Measurements from ENCODE around the gene RANBP17. TPM values are rescaled to one million over a fixed set of nuclear protein-coding genes. Genes with fewer than 3 reads are reported as not detected.
A peak's percentile ranks its signal among the peaks of the same experiment; 100 is the strongest.

Gene RANBP17
- total RNA-seq, 1 experiment from 2014 or later: 10.1 TPM

GRCh38 chr5:171316258-171317121 lies 454.7 kb downstream of the RANBP17 start:
- Histone ChIP-seq H3K4me3 (no peak overlapping the region), H3K27me3 (peaks cover 13% of the 10 kb centered on the region; the same call in 1 of the 2 replicates)

DNA sequence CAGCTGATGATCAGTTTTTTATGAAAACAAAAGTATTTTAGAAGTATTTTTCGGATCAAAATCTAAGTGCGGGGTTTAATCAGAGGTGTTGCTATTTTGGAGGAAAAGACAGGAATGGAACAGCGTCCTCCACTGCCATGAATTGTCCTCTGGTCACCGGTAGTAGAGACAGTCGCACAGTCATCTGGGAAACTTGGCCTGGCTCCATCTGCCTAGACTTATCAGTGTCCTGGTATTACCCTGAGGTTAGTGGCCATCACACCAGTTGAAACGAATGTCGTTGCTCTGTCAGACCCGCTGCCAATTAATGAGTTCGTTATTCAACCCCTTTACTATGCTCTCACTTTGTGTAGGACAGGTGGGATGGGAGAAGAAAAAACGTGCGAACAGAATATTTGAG lies 455.4 kb downstream of the RANBP17 start:
- H3K36me3 ChIP-seq: no peaks in the 10 kb centered on the region
- H3K4me3 ChIP-seq: no peak overlapping the region
- DNase-seq: no peak
- no peaks in the 10 kb centered on the region for H3K9me3 ChIP-seq
- H3K27me3 ChIP-seq: peaks cover 13% of the 10 kb centered on the region; the same call in 1 of the 2 replicates

More at GRCh38 chr5:171316258-171317121, 454.7 kb downstream of the RANBP17 start:
- no peaks in the 10 kb centered on the region for H3K9me3 ChIP-seq
- H3K36me3 ChIP-seq: no peaks in the 10 kb centered on the region
- no peak for DNase-seq

- H3K9me3 ChIP-seq: no peaks in the 10 kb centered on the region
- H3K36me3 ChIP-seq: no peaks in the 10 kb centered on the region
- DNase-seq: no peak
- H3K27me3 ChIP-seq: peaks cover 20% of the 10 kb centered on the region
- H3K4me3 ChIP-seq: no peak overlapping the region
These were observed 456.2 kb downstream of the RANBP17 start for GRCh38 chr5:171318026-171318425.

DNA sequence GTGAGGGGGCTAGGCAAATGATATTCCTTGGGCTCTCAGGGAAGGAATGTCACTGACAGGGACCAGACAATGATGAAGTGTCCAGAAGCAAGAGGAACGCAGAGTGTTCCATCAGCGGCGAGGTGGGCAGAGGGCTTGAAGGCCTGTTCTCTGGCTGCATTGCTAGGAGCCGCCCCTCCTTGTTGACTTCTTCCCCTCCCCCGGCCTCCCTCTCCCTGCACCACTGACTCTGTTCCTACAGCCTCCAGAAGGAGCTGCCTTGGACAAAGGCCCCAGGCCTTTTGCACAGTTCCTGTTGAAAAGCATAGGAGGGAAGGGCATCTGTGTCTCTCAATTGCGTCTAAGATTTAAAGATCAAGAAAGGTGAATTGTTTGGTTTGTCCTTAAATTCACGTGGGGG lies 459.6 kb downstream of the RANBP17 start:
- no peaks in the 10 kb centered on the region for H3K36me3 ChIP-seq
- no peak overlapping the region for H3K4me3 ChIP-seq
- peaks cover 44% of the 10 kb centered on the region for H3K27me3 ChIP-seq
- no peaks in the 10 kb centered on the region for H3K9me3 ChIP-seq
- DNase-seq: no peak

DNA sequence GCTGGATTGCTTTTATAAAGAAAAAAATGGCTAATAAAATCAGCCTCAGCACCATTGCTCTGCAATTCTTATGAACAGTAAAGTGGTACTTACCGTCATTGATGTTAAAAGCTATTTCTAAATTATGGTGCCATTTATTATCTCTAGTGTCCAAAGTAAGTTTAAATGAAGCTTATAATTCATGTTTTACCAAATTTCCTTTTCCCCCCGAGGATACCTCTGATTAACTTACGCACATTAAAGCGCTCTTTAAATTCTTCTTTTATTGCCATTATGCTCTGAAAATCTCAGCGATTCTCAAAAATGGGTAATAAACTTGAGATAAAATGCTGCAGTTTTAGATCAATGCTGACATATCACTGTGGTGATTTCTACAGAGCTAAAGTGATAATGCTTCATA lies 460.7 kb downstream of the RANBP17 start:
- Histone ChIP-seq H3K36me3 (no peaks in the 10 kb centered on the region), H3K27me3 (peaks cover 47% of the 10 kb centered on the region), H3K4me3 (no peak overlapping the region), H3K9me3 (no peaks in the 10 kb centered on the region)
- no peak for DNase-seq

- DNase-seq: no peak
- no peaks in the 10 kb centered on the region for H3K9me3 ChIP-seq
- no peaks in the 10 kb centered on the region for H3K36me3 ChIP-seq
- H3K4me3 ChIP-seq: no peak overlapping the region
- H3K27me3 ChIP-seq: peaks cover 49% of the 10 kb centered on the region
These were observed 461.2 kb downstream of the RANBP17 start for GRCh38 chr5:171323007-171323406.

- H3K4me3 ChIP-seq: no peak overlapping the region
- DNase-seq: no peak
- H3K36me3 ChIP-seq: no peaks in the 10 kb centered on the region
- H3K27me3 ChIP-seq: peaks cover 54% of the 10 kb centered on the region
- H3K9me3 ChIP-seq: no peaks in the 10 kb centered on the region
These were observed 462.2 kb downstream of the RANBP17 start for GRCh38 chr5:171323806-171324632.

GRCh38 chr5:171330021-171330420 lies 468.2 kb downstream of the RANBP17 start:
- H3K9me3 ChIP-seq: no peaks in the 10 kb centered on the region
- no peak for DNase-seq
- peaks cover 30% of the 10 kb centered on the region for H3K27me3 ChIP-seq
- H3K36me3 ChIP-seq: no peaks in the 10 kb centered on the region
- H3K4me3 ChIP-seq: no peak overlapping the region

GRCh38 chr5:171335616-171336015 lies 473.8 kb downstream of the RANBP17 start:
- Histone ChIP-seq H3K27me3 (no peaks in the 10 kb centered on the region; the same call in 1 of the 2 replicates), H3K4me3 (no peak overlapping the region), H3K9me3 (no peaks in the 10 kb centered on the region), H3K36me3 (no peaks in the 10 kb centered on the region)
- no peak for DNase-seq

- Histone ChIP-seq H3K4me3 (peak overlapping the region; percentile 50), H3K27me3 (no peaks in the 10 kb centered on the region; the same call in 1 of the 2 replicates), H3K36me3 (no peaks in the 10 kb centered on the region), H3K9me3 (no peaks in the 10 kb centered on the region)
- peak; percentile 63 for DNase-seq
These were observed 474.8 kb downstream of the RANBP17 start for GRCh38 chr5:171336521-171337209.

DNA sequence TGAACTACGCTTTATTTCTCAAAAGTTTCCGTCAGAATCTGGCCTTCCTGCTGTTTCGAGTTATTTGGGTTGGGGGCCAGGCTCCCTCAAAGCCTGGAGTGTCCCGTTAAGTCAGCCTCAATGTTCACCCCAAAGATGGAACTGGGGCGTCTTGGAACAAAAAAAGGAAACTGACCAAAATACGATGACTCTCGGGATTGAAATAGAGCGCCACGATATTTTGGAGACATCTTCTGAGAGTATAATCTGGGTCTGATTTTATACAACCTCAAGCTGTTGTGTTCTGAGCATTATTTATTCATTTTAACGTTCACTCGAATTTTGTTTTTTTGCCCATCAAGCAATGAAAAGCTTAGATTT lies 475.4 kb downstream of the RANBP17 start:
- no peaks in the 10 kb centered on the region for H3K9me3 ChIP-seq
- H3K27me3 ChIP-seq: no peaks in the 10 kb centered on the region
- no peak for DNase-seq
- H3K4me3 ChIP-seq: peak overlapping the region; percentile 50
- H3K36me3 ChIP-seq: no peaks in the 10 kb centered on the region

DNA sequence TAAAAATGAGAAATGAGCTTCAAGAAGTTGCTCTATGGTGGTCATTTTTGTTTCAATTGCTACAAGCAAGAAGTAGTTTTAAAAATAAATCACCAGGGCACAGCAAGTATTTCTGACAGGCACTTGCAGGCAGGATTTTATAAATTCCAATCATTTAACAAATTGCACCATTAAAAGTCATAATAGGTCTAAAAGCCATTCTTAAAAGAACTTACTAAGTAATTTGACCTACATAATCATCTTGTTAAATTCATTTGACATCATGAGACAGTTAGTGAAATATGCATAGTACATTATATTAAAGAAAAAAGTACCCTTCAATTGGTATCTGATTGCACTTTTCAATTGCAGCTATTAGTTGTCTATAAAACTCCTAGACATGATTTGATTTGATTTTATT lies 478.2 kb downstream of the RANBP17 start:
- Histone ChIP-seq H3K4me3 (no peak overlapping the region), H3K9me3 (no peaks in the 10 kb centered on the region), H3K36me3 (no peaks in the 10 kb centered on the region), H3K27me3 (no peaks in the 10 kb centered on the region)
- no peak for DNase-seq

DNA sequence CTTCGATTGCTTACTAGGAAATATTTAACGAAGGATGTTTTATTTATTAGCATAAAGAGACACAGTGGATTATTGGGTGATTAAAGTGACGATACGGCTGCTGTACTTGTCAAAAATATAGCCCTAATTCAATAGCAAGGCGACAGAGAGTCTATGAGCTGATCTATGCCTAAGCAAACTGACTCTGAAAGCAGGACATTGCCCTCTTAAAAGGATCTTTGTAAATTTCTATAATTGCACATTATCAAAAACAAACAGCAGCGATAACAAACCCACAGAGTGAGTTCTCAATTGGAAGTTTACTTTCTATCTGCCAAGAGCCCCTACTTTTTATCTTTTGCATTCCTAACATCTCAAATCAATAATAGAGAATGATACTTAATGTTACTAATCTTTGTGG lies 478.7 kb downstream of the RANBP17 start:
- no peak for DNase-seq
- Histone ChIP-seq H3K27me3 (no peaks in the 10 kb centered on the region), H3K9me3 (no peaks in the 10 kb centered on the region), H3K4me3 (no peak overlapping the region), H3K36me3 (no peaks in the 10 kb centered on the region)

DNA sequence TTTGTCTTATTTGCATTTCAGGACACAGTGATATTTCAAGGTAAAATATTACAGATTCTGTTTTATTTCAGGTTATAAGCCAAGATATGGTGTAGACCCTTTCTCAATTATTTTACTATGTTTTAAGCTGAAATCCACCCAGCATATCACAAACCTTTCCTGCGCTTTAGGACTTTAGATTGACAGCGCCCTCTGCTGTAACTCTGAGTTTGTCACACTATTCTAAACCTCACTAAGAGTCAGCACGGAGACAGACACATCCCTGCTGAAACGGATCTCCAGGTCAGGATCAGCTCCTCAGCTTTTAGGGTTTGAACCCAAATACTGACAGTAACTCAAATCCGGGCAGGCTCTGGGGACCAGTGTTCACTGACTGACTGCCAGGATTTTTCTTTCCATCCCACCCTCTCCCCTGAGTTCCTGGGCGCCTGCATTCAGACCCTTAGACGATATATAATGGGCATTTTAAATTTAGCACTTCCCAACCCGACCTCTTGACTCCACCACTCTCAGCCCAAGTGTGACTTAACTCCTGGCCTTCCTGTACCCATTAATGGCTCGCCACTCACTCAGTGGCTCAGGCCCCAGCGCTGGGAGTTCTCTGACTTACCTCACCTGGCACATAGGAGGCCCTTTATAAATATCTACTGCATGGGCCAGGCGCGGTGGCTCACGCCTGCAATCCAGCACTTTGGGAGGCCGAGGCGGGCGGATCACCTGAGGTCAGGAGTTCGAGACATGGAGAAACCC lies 480.7 kb downstream of the RANBP17 start:
- Histone ChIP-seq H3K4me3 (no peak overlapping the region), H3K36me3 (no peaks in the 10 kb centered on the region), H3K9me3 (no peaks in the 10 kb centered on the region), H3K27me3 (no peaks in the 10 kb centered on the region)
- peak; percentile 26 for DNase-seq

- Histone ChIP-seq H3K36me3 (no peaks in the 10 kb centered on the region), H3K9me3 (no peaks in the 10 kb centered on the region), H3K4me3 (no peak overlapping the region), H3K27me3 (no peaks in the 10 kb centered on the region; the same call in 1 of the 2 replicates)
- no peak for DNase-seq
These were observed 483.3 kb downstream of the RANBP17 start for GRCh38 chr5:171344936-171345608.

Data from MG63 (cell line).